ENCODE measurements around the gene IL13. TPM values are rescaled to one million over a fixed set of nuclear protein-coding genes. Genes with fewer than 3 reads are reported as not detected.

IL13 gene
- total and polyA plus RNA-seq, 2 donors (not counting 3 experiments of a cell fraction or from before 2014, with no cell fraction given) = 0.06 TPM; not detected in 1

GRCh38 chr5:132621699-132622098 lies 36.3 kb upstream of the IL13 start:
- dilution Hi-C loops (cut with MboI; ENCODE audit: extremely low pct_ligation_motif_present, low sequenced_read_pairs) (no loop called here), intact Hi-C loops (cut with micrococcal nuclease) (loop anchor here (10.0 kb wide), 1 partner anchor 237 kb away; no protein-coding TSS in a partner anchor)
- no peaks in the 10 kb centered on the region for H3K4me1 ChIP-seq (ENCODE audit: control insufficient read depth, extremely low read depth, insufficient read depth, low read length)
- H3K79me2 ChIP-seq (ENCODE audit: control insufficient read depth, insufficient read depth, low read length) = no peaks in the 10 kb centered on the region
- no peak overlapping the region for H3K4me3 ChIP-seq (replicated peaks in 1 of 3; ENCODE audit: insufficient read depth in 1 of 3, low read depth in 1 of 3, low read length in 3 of 3)
- H3K27me3 ChIP-seq (ENCODE audit: control insufficient read depth in 2 of 2, insufficient read depth in 2 of 2, low read length in 2 of 2) = no peaks in the 10 kb centered on the region
- H3K4me2 ChIP-seq (ENCODE audit: insufficient read depth, low read length) = no peak overlapping the region
- no peaks in the 10 kb centered on the region for H3K36me3 ChIP-seq (ENCODE audit: control insufficient read depth in 2 of 2, extremely low read depth in 1 of 2, insufficient read depth in 2 of 2, low read length in 2 of 2)
- no peak overlapping the region for H3K9ac ChIP-seq (replicated peaks; ENCODE audit: extremely low read depth, insufficient read depth, low read length)
- TF ChIP-seq EZH2 (IDR thresholded peaks at IDR 0.05; ENCODE audit: borderline replicate concordance, low read depth, low read length, severe bottlenecking) (no peak), MYC (IDR thresholded peaks at IDR 0.05; ENCODE audit: low read depth, low read length) (no peak), MAX (IDR thresholded peaks at IDR 0.05; ENCODE audit: insufficient read depth, insufficient read length) (no peak), GATA2 (IDR thresholded peaks at IDR 0.05; ENCODE audit: insufficient read depth, insufficient read length, low read depth, low read length) (no peak), JUN (IDR thresholded peaks at IDR 0.05; ENCODE audit: borderline replicate concordance, insufficient read depth, insufficient read length, low read depth) (no peak), POLR2A (IDR thresholded peaks at IDR 0.05; ENCODE audit: low read depth, low read length) (no peak), CTCF (IDR thresholded peaks at IDR 0.05; ENCODE audit: extremely low read depth in 1 of 2, insufficient read depth in 1 of 2, low read depth in 1 of 2, low read length in 2 of 2) (no peak), POLR2AphosphoS5 (IDR thresholded peaks at IDR 0.05; ENCODE audit: insufficient read depth, low read depth, low read length) (no peak), FOS (IDR thresholded peaks at IDR 0.05; ENCODE audit: borderline replicate concordance, insufficient read depth, low read length) (no peak)
- no peak overlapping the region for H2AFZ ChIP-seq (ENCODE audit: low read depth, low read length)
- no peak overlapping the region for H3K27ac ChIP-seq (ENCODE audit: insufficient read depth, low read depth, low read length)
- H3K9me1 ChIP-seq (replicated peaks; ENCODE audit: control insufficient read depth, extremely low read depth, insufficient read depth, low read length) = peaks cover 2% of the 10 kb centered on the region
- no peaks in the 10 kb centered on the region for H3K9me3 ChIP-seq (replicated peaks; ENCODE audit: control insufficient read depth, insufficient read depth, low read length)
- no TSS peak for BruUV-seq (replicated peaks)
- POLR2A ChIA-PET = no interaction called here
- FAIRE-seq = no peak
- H4K20me1 ChIP-seq (replicated peaks; ENCODE audit: control insufficient read depth, extremely low read depth, insufficient read depth, low read length) = no peaks in the 10 kb centered on the region
- DNase-seq (ENCODE audit: low read depth, low spot score) = no peak
- CTCF ChIA-PET = interaction anchor here (1.3 kb wide), 1 partner anchor 9 kb away, joined by 4 read pairs; no protein-coding TSS in a partner anchor
